Stimulated activated naive B cell treated with anti-CD40 and anti-IgM and Interleukin-4, amounts not matched to agents 10 μg/mL and 1 μg/mL and 100 μg/mL, for 72 hours (primary cell): ENCODE results near the gene PYROXD2.

Experiments
- ATAC-seq, 2 donors: fragments of 150-1000 bp; cut with Tn5 transposase; replicated peaks; 2 replicates each; pipeline ENCODE4 v1.10.0; 2021; ENCODE audit warnings: moderate library complexity in 1 of 2
- DNase-seq: peaks from one replicate; pipeline ENCODE4 v3.0.0; 2021
- H3K27ac Mint-ChIP-seq: one replicate; pipeline ENCODE4 v1.8.0; 2022; ENCODE audit warnings: mild to moderate bottlenecking, mixed read lengths
- H3K27me3 Mint-ChIP-seq, 2 donors: one replicate each; pipeline ENCODE4 v1.8.0; 2022; ENCODE audit warnings: mixed read lengths in 2 of 2
- H3K36me3 Mint-ChIP-seq, 2 donors: one replicate each; pipeline ENCODE4 v1.8.0; 2022; ENCODE audit warnings: mixed read lengths in 2 of 2, mild to moderate bottlenecking in 1 of 2
- H3K4me1 Mint-ChIP-seq, 2 donors: one replicate each; pipeline ENCODE4 v1.8.0; 2022; ENCODE audit warnings: mixed read lengths in 2 of 2, mild to moderate bottlenecking in 1 of 2
- H3K4me3 Mint-ChIP-seq, 2 donors: one replicate each; pipeline ENCODE4 v1.8.0; 2022; ENCODE audit warnings: mild to moderate bottlenecking in 2 of 2, mixed read lengths in 2 of 2, moderate library complexity in 1 of 2
- H3K9me3 Mint-ChIP-seq, 2 donors: one replicate each; pipeline ENCODE4 v1.8.0; 2022; ENCODE audit warnings: mixed read lengths in 2 of 2, mild to moderate bottlenecking in 1 of 2

PYROXD2 gene

DNA sequence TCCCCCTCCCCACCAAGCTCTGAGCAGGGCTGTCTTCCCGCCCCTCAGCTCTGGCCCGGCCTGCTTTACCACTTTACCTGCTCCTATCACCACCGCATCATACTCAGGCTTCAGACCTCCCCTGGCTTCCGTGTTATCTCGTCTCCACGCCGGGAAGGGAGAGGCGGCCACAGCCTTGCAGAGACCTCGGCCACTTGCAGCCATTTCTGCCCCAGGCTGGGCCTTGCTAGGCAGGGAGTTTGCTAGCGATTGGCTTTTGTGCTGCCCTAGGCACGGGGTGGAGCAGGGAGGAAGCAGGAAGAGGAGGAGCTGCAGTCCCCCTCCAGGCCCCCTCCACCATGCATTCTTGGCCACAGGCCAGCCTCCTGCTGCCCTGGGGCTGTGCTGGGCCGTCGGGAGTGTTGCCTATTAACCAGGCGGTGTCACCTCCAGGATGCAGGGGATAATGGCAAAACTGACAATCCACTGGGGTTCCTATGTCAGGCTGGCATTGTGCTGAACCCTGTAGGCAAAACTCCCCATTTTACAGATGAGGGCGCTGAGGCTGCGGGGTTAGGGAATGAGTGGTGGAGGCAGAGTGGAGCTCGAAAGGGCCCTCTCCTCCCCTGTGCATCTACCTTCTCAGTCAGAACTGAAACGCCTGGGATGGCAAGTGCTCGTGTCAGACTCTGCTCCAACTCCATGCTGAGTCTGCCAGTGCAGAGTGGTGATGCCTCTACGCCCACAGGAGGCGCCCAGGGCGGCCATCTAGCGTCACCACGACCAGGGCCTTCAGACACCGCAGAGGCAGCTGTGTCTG is at the start of gene PYROXD2:
Gene PYROXD2 (minus strand): TSS at position 251 of the 799 bp plus-strand sequence. CDS start 47 bp downstream, at position 204.
- H3K27ac Mint-ChIP-seq: peak within 1 kb of the TSS; percentile 93
- no peaks in the 10 kb centered on the region for H3K9me3 Mint-ChIP-seq
- H3K4me3 Mint-ChIP-seq: peak within 1 kb of the TSS; percentile 83 to 86
- no peak for DNase-seq
- no peaks in the 10 kb centered on the region for H3K27me3 Mint-ChIP-seq
- peaks cover 15 to 26% of the 10 kb centered on the region in 2 donors for H3K4me1 Mint-ChIP-seq
- ATAC-seq: peak; percentile 61 to 70
- H3K36me3 Mint-ChIP-seq: peaks cover 16 to 22% of the 10 kb centered on the region in 2 donors

DNA sequence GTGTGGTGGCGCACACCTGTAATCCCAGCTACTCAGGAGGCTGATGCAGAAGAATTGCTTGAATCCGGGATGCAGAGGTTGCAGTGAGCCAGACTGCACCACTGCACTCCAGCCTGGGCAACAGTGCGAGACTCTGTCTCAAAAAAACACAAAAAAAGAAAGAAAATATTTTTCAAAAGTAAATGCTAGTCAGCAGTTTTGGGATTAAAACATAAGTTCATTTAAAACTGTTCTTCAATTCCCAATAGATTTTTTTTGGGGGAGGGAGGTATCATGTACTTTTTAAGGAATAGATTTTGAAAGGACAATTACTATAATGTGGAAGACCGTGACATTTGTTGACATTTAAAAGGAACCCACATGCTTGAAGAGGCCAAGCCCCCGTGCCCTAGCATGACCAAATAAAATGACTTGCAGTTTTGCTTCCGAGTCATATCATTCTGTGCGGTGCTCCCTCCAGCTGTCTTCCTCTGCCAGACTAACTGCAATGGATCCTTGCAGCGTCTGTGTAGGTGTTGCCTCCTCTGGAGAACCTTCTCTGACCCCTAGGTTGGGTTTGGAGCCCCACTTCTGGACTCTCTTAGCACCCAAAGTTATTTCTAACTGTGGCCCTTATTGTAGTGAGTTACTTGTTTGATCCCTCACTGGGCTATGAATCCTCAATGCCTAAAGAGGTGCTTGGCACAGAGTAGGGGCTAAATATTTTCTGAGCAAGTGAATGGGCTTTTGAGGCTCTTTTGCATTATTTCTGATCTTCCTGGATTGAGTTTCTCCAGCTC is 49.2 kb upstream of the PYROXD2 start:
- H3K4me3 Mint-ChIP-seq: no peak overlapping the region
- peaks cover 29 to 35% of the 10 kb centered on the region in 2 donors for H3K27me3 Mint-ChIP-seq
- no peak for DNase-seq
- no peaks in the 10 kb centered on the region for H3K36me3 Mint-ChIP-seq
- peaks cover 8 to 21% of the 10 kb centered on the region in 2 donors for H3K4me1 Mint-ChIP-seq
- no peak overlapping the region for H3K27ac Mint-ChIP-seq
- no peaks in the 10 kb centered on the region for H3K9me3 Mint-ChIP-seq
- ATAC-seq: peak in 1 of 2 donors; percentile 54

DNA sequence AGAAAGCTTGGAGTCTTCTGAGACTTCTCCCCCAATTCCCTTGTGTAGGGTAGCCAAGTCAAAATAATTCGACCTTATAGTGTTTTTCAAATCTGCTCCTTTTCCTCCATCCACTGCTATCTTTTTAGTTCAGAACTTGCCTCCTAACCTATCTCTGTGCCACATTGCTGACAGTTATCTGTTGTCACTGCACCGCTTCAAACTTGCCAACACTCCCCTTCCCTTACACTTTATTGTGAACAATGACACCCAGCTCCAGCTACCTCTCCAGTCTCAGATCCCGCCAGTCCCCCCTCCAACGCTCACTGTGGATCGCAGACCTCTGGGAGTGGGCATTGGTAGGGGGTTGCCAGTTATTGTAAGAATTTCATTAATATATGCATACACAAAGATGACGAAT is 48.0 kb upstream of the PYROXD2 start:
- ATAC-seq: no peak
- Mint-ChIP-seq H3K36me3 (no peaks in the 10 kb centered on the region), H3K9me3 (no peaks in the 10 kb centered on the region), H3K4me3 (no peak overlapping the region), H3K27ac (no peak overlapping the region), H3K4me1 (peaks cover 5 to 21% of the 10 kb centered on the region in 2 donors), H3K27me3 (peaks cover 30 to 35% of the 10 kb centered on the region in 2 donors)
- no peak for DNase-seq

DNA sequence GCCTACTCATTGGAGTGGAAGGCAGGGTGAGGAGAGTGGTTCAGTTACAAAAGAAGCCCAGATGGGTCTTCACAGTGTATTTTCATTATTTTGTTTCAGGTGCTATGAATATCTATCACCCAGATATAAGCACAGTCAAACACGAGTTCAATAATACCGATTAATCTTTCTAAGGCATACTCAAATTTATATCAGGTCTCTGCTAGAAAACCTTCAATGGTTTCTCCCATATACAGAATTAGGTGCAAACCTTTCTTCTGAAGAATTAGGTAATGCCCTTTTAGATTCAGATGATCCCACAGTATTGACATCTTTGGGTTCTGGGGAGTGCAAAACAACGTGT is 46.5 kb upstream of the PYROXD2 start:
- peaks cover 37 to 44% of the 10 kb centered on the region in 2 donors for H3K27me3 Mint-ChIP-seq
- H3K9me3 Mint-ChIP-seq: no peaks in the 10 kb centered on the region
- DNase-seq (no peak), ATAC-seq (no peak)
- H3K4me1 Mint-ChIP-seq: peaks cover 3 to 14% of the 10 kb centered on the region in 2 donors
- no peak overlapping the region for H3K4me3 Mint-ChIP-seq
- H3K36me3 Mint-ChIP-seq: no peaks in the 10 kb centered on the region
- no peak overlapping the region for H3K27ac Mint-ChIP-seq

DNA sequence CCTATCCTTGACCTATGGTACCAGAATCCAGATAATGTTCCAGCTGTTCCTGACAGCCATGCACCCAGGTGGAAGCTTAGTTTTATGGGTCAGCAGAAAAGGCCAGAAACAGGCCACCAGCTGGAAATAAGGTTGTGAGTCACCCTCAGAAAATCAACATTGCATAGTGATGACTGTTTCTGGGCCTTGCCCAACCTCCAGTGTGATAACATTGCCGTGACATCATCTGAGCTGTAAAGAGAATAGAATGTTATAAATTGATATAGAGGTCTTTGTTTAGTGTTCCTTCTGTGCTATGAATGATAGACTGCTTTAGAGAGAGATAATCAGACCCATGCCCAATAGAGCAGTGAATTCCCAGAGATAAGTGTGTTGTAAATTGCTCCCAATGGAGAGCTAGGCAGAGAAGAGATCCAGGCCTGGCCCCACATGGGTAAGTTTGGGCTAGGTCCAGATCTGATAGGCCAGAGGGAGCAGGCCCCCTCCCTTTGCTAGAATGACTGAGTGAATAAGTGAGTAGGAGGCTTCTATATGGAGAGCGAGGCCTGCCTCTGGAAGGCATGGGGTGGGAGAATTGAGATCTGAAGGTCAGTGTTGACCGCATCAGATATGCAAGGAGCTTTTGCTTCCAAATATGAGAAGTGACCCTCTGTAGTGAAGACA is 46.0 kb upstream of the PYROXD2 start:
- Mint-ChIP-seq H3K4me1 (peaks cover 3 to 14% of the 10 kb centered on the region in 2 donors), H3K9me3 (no peaks in the 10 kb centered on the region), H3K27me3 (peaks cover 35 to 44% of the 10 kb centered on the region in 2 donors), H3K36me3 (no peaks in the 10 kb centered on the region), H3K27ac (no peak overlapping the region), H3K4me3 (no peak overlapping the region)
- ATAC-seq (no peak), DNase-seq (no peak)

DNA sequence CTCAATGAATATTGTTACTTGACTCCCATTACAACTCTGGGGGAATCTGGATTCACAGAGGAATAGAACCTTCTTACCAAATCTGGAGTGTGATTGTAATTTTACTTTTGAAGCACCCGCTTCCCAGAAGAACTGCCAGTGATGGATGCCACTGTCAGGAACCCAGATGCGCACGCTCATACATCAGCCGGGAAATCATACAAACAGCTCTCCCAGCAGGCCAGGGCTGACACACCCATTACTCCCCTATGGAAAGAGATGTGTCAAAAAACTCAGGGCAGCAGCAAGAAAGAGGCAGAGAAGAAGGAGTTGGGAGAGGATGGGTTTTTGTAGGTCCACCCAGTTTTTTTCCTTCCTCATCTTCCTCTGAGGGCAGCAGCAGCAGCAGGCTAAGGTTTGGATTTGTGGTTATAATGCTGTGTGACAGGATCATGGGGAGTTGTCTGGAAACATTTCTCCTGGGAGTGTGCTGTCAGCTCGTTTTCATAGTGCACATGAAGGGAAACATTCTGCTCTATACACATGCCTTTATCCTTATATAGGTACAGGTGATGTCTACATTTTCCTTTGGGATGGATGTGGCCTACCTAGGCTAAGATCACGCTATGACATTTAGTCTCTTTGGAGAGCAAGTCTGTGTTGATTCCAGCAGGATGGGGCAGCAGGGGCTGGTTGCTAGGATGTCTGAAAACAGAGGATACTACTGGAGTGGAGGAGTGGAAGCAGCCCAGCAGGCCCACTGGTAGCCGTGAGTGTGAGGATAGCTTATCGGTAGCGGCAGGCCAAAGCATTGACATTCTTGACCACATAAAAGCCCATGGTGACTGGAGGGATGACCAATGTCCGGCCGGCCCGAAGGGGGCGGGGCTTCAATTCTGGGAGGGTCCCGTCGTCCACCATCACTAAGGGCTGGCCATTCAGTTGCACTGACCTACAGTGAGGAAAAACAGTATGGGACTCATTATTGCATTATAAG is 44.1 kb upstream of the PYROXD2 start:
- peaks cover 30 to 38% of the 10 kb centered on the region in 2 donors for H3K27me3 Mint-ChIP-seq
- H3K4me1 Mint-ChIP-seq: peaks cover 0 to 7% of the 10 kb centered on the region in 2 donors
- H3K27ac Mint-ChIP-seq: no peak overlapping the region
- no peak for DNase-seq
- no peak for ATAC-seq
- no peak overlapping the region for H3K4me3 Mint-ChIP-seq
- H3K36me3 Mint-ChIP-seq: no peaks in the 10 kb centered on the region
- no peaks in the 10 kb centered on the region for H3K9me3 Mint-ChIP-seq

DNA sequence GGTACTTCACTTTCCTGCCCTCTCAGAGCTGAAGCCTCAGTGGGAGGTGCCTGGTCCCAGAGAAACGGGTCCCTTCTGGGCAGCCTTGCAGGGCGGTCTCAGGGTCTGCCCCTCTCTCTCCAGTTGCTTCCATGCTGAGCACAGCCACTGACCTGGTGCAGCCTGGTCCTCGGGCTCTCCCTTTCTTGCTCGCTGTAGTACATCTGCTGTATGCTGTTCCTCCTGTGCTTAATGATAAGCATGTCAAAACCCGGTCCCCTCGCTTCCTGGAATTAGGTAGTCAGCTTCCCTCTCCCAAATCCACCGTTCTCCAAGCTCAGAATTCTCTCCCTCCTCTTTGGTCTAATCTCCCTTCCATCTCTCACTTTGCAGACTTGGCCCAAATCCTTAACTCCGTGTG is 42.7 kb upstream of the PYROXD2 start:
- H3K4me1 Mint-ChIP-seq: peaks cover 0 to 6% of the 10 kb centered on the region in 2 donors
- H3K36me3 Mint-ChIP-seq: no peaks in the 10 kb centered on the region
- ATAC-seq (no peak), DNase-seq (no peak)
- H3K27ac Mint-ChIP-seq: no peak overlapping the region
- no peaks in the 10 kb centered on the region for H3K9me3 Mint-ChIP-seq
- H3K4me3 Mint-ChIP-seq: no peak overlapping the region
- peaks cover 24 to 38% of the 10 kb centered on the region in 2 donors for H3K27me3 Mint-ChIP-seq

DNA sequence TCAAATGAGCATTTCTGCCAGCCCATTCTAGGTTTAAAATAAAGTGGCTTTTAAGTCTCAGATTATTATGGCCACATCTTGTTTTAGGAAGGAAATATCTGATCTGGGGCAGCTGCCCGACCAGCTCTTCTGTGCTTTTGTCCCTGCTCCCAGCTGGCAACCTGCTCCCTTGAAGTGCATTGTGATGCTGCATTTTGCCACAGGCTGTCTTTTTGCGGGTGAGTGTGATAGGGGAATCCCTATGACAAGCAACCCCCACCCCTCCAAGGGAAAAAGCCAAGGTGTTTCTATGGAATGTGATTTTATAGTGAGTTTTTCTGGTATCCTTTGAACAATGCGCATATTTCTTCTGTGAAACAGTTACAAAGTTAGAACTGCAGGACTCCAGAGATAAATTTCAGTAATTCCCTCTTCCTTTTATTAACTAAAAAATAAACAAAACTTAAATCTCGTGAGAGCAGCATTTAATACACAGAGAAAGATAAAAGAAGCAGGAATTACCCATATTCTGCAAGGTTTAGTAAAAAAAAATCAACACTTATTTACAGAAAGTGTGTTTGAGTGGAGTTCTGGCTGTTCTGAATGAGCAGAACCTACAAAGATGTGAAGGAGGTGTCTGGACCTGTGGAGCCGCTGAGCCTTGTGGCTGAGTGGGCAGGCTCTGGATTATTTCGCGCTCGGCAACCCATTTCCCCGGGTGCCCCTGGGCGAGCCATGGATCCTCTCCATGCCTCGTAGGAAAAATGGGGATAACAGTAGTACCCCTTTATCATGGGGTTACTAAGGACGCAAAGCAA is 41.9 kb upstream of the PYROXD2 start:
- Mint-ChIP-seq H3K4me3 (no peak overlapping the region), H3K36me3 (no peaks in the 10 kb centered on the region), H3K4me1 (peaks cover 0 to 6% of the 10 kb centered on the region in 2 donors), H3K27me3 (peaks cover 25 to 41% of the 10 kb centered on the region in 2 donors), H3K9me3 (no peaks in the 10 kb centered on the region), H3K27ac (no peak overlapping the region)
- no peak for DNase-seq
- no peak for ATAC-seq

DNA sequence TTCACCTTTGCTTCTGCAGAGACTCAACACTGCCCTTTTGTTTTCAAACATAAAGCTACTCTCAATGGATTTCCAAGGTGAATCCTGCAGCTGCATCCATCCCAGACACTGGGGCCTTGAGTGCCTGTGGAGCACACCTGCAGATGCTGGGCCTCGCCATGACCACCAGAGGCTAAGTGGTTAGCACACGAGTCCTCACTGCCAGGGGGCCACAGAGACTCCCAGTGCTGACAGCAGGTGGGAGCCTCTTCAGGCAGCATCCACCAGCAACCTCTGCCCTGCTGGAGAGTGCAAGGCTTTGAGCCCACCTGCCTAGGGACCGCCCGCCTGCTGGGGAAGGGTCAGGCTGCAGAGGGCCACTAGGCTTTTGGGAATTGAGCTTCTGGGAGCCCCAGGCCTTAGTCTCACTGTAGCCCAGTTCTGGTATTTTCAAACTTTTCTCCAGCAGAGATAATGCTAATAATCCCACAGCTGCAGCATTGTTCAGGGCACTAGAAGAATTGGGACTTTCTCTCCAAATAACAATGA is 41.1 kb upstream of the PYROXD2 start:
- ATAC-seq: no peak
- Mint-ChIP-seq H3K27me3 (peaks cover 25 to 42% of the 10 kb centered on the region in 2 donors), H3K27ac (no peak overlapping the region), H3K36me3 (no peaks in the 10 kb centered on the region), H3K4me3 (no peak overlapping the region), H3K9me3 (no peaks in the 10 kb centered on the region), H3K4me1 (peaks cover 0 to 3% of the 10 kb centered on the region in 2 donors)
- DNase-seq: no peak

DNA sequence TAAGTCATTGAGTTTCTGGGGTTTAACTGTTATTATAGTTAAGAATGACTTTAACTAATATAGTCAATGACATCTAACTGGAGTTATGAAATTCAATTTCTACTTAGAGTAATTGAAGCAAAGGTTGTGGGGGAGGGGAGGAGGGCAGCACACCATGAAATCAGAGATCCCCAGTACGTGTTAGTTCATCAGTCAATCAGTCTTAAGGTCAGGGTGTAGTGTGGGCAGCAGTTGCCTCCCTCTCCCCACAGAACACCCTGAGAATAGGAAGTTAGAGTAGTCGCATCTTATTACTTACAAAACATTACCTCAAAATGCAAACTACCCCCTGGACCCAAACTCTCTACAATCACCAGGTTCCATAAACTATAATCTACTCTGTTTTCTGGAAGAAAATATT is 38.7 kb upstream of the PYROXD2 start:
- H3K4me3 Mint-ChIP-seq: no peak overlapping the region
- H3K36me3 Mint-ChIP-seq: no peaks in the 10 kb centered on the region
- H3K9me3 Mint-ChIP-seq: no peaks in the 10 kb centered on the region
- ATAC-seq (peak in 1 of 2 donors; percentile 57), DNase-seq (no peak)
- H3K27me3 Mint-ChIP-seq: peaks cover 18 to 34% of the 10 kb centered on the region in 2 donors
- H3K27ac Mint-ChIP-seq: no peak overlapping the region
- no peaks in the 10 kb centered on the region for H3K4me1 Mint-ChIP-seq

DNA sequence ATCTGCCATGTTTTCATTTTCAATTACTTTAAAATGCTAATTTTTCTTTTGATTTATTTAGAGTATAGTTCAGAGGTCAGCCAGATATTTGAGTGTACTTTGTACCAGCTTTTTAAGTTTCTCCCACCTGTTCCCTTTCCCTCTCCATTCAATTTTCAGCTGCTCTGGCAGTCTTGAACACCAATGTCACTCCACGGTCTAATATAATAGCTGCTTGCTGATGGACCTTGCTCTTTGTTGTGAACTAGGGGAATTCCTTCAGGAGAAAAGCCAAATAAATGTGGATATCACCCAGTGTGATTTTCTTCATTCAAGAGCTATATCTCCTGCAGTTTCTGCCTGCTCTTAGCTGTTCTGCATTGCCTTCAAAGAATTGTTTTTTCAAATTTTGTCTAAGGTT is 35.6 kb upstream of the PYROXD2 start:
- Mint-ChIP-seq H3K4me3 (no peak overlapping the region), H3K36me3 (no peaks in the 10 kb centered on the region), H3K27ac (no peak overlapping the region), H3K9me3 (no peaks in the 10 kb centered on the region), H3K27me3 (peaks cover 5 to 18% of the 10 kb centered on the region in 2 donors), H3K4me1 (peaks cover 9 to 19% of the 10 kb centered on the region in 2 donors)
- ATAC-seq (no peak), DNase-seq (no peak)

DNA sequence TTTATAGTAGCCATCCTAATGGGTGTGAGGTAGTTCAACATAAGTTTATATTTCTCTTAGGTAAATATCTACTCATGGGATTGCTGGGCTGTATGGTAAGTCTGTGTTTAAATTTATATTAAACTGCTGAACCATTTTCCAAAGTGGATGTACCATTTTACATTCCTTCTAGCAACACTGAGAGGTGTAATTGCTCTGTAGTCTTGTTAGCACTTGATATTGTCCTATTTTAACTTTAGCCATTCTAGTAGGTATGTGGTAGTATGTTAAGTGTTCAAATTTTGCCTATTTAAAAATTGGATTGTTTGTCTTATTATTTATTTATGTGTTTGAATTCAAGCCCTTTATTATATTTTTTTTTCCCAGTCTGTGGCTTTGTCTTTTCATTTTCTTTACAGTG is 34.3 kb upstream of the PYROXD2 start:
- Mint-ChIP-seq H3K9me3 (no peaks in the 10 kb centered on the region), H3K4me1 (peaks cover 23 to 32% of the 10 kb centered on the region in 2 donors), H3K4me3 (no peak overlapping the region), H3K36me3 (peaks cover 6 to 10% of the 10 kb centered on the region in 2 donors), H3K27ac (no peak overlapping the region), H3K27me3 (peaks cover 5 to 18% of the 10 kb centered on the region in 2 donors)
- no peak for ATAC-seq
- DNase-seq: no peak
